PC-3 (cell line): Measurements from ENCODE around the gene KIF5A. TPM values are rescaled to one million over a fixed set of nuclear protein-coding genes. Genes with fewer than 3 reads are reported as not detected.
"Not testable (repeated sequence)": the region's sequence is repeated elsewhere in the genome, so short reads cannot be mapped to it uniquely, and the experiment has no call there.

Experiments
- ATAC-seq: fragments of 200-7000 bp; cut with Tn5 transposase; 2 replicates; pipeline ENCODE4 v1.9.1; 2020; ENCODE audit warnings: mild to moderate bottlenecking, moderate library complexity
- BruUV-seq: library from RNA; stranded (reverse); fragments of 400-500 nt; replicated peaks from 2 replicates; lab custom pipeline; 2021; lab: Mats Ljungman, UMichigan
- CTCF ChIA-PET: fragments of 300-600 bp; sonication (Branson Sonifier 250); formaldehyde crosslinking; loops from one replicate; lab custom pipeline; 2022; ENCODE audit warnings: antibody characterized with exemption; lab: Charles Lee
- POLR2A ChIA-PET: fragments of 300-600 bp; sonication (Branson Sonifier 250); formaldehyde crosslinking; loops from one replicate; lab custom pipeline; 2022; ENCODE audit warnings: antibody characterized with exemption; ENCODE audit not compliant: unreplicated experiment; lab: Charles Lee
- DNase-seq: peaks from one replicate; pipeline ENCODE4 v3.0.0-alpha.2; 2015
- H2AFZ ChIP-seq: fragments of 300-600 bp; sonication (generic); 2 replicates; pipeline ENCODE4 v1.6.0; 2016; ENCODE audit warnings: antibody characterized with exemption, low read length
- H3F3A ChIP-seq: fragments of 300-600 bp; sonication (generic); one replicate; pipeline ENCODE4 v1.6.0; 2017; ENCODE audit warnings: antibody characterized with exemption, low read length, control low read depth, mild to moderate bottlenecking; ENCODE audit not compliant: unreplicated experiment
- H3K27ac ChIP-seq: fragments of 300-600 bp; sonication (generic); 2 replicates; pipeline ENCODE4 v1.5.1; 2016; ENCODE audit warnings: mild to moderate bottlenecking, low read length
- H3K27me3 ChIP-seq: fragments of 300-600 bp; sonication (generic); 2 replicates; pipeline ENCODE4 v1.6.1; 2016; ENCODE audit warnings: low read length, mixed read lengths
- H3K36me3 ChIP-seq: fragments of 300-600 bp; sonication (generic); 2 replicates; pipeline ENCODE4 v1.6.1; 2016; ENCODE audit warnings: low read depth, mixed run types, low read length, mixed read lengths
- H3K4me1 ChIP-seq: fragments of 300-600 bp; sonication (generic); 2 replicates; pipeline ENCODE4 v1.5.1; 2016; ENCODE audit warnings: low read length; ENCODE audit not compliant: insufficient read depth
- H3K4me2 ChIP-seq: fragments of 300-600 bp; sonication (generic); 2 replicates; pipeline ENCODE4 v1.6.0; 2016; ENCODE audit warnings: low read length
- H3K4me3 ChIP-seq: fragments of 300-600 bp; sonication (generic); 2 replicates; pipeline ENCODE4 v1.5.1; 2016; ENCODE audit warnings: mild to moderate bottlenecking, low read length, mixed read lengths
- H3K79me2 ChIP-seq: fragments of 300-600 bp; sonication (generic); 2 replicates; pipeline ENCODE4 v1.6.1; 2017; ENCODE audit warnings: low read length, mixed read lengths
- H3K9ac ChIP-seq: fragments of 300-600 bp; sonication (generic); 2 replicates; pipeline ENCODE4 v1.6.0; 2016; ENCODE audit warnings: mild to moderate bottlenecking, low read length
- H3K9me2 ChIP-seq: fragments of 300-600 bp; sonication (generic); replicated peaks from 2 replicates; pipeline ENCODE4 v1.6.1; 2016; ENCODE audit warnings: mixed run types, low read length, mixed read lengths
- H3K9me3 ChIP-seq: fragments of 300-600 bp; sonication (generic); 2 replicates; pipeline ENCODE4 v1.6.1; 2016; ENCODE audit warnings: low read length, mixed read lengths
- H4K20me1 ChIP-seq: fragments of 300-600 bp; sonication (generic); 2 replicates; pipeline ENCODE4 v1.6.1; 2016; ENCODE audit warnings: low read length, mixed read lengths
- EZH2 ChIP-seq: fragments of 300-600 bp; sonication (generic); IDR thresholded peaks from one replicate; pipeline ENCODE4 v1.6.1; 2017; ENCODE audit warnings: antibody characterized with exemption, mild to moderate bottlenecking, low read length; ENCODE audit not compliant: unreplicated experiment
- EZH2phosphoT487 ChIP-seq: fragments of 300-600 bp; sonication (generic); IDR thresholded peaks from 2 replicates; pipeline ENCODE4 v1.6.1; 2018; ENCODE audit warnings: mild to moderate bottlenecking, antibody characterized with exemption, low read length, borderline replicate concordance
- intact Hi-C: fragments of 100-400 bp; cut with micrococcal nuclease; formaldehyde crosslinking; loops from 2 replicates; pipeline ENCODE4 v1.9.0; 2023
- total RNA-seq: library from RNA; depleted of rRNA; stranded (reverse); fragments of >200 nt; gene quantifications from 2 replicates; pipeline ENCODE4 v1.2.3, GENCODE V29; 2014
- TF ChIP-seq, protein P1 (sequence below): fragments of 300-600 bp; sonication (generic); conservative IDR thresholded peaks from 2 replicates; pipeline ENCODE4 v1.5.1; 2017; ENCODE audit warnings: antibody characterized with exemption, low read depth, mild to moderate bottlenecking, low read length

KIF5A gene
- total RNA-seq, 1 experiment from 2014 or later, result not detected

- H3F3A ChIP-seq, result no peaks in the 10 kb centered on the region
- H3K27ac ChIP-seq, result no peak overlapping the region
- H3K36me3 ChIP-seq, result peaks cover 57% of the 10 kb centered on the region
- no peak for DNase-seq
- no peak overlapping the region for H2AFZ ChIP-seq
- no peak overlapping the region for H3K4me2 ChIP-seq
- no peaks in the 10 kb centered on the region for H3K9me3 ChIP-seq
- H3K4me1 ChIP-seq, result peaks cover 24% of the 10 kb centered on the region
- no peak overlapping the region for H3K4me3 ChIP-seq
- ChIA-PET CTCF (no interaction called here), POLR2A (no interaction called here)
- no peaks in the 10 kb centered on the region for H3K27me3 ChIP-seq
- intact Hi-C loops, result no loop called here
- no peak overlapping the region for H3K9ac ChIP-seq
- no peak for TF ChIP-seq EZH2phosphoT487
- TF ChIP-seq, protein P1, sequence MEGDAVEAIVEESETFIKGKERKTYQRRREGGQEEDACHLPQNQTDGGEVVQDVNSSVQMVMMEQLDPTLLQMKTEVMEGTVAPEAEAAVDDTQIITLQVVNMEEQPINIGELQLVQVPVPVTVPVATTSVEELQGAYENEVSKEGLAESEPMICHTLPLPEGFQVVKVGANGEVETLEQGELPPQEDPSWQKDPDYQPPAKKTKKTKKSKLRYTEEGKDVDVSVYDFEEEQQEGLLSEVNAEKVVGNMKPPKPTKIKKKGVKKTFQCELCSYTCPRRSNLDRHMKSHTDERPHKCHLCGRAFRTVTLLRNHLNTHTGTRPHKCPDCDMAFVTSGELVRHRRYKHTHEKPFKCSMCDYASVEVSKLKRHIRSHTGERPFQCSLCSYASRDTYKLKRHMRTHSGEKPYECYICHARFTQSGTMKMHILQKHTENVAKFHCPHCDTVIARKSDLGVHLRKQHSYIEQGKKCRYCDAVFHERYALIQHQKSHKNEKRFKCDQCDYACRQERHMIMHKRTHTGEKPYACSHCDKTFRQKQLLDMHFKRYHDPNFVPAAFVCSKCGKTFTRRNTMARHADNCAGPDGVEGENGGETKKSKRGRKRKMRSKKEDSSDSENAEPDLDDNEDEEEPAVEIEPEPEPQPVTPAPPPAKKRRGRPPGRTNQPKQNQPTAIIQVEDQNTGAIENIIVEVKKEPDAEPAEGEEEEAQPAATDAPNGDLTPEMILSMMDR, result no peak
- no peak for TF ChIP-seq EZH2
- ATAC-seq, result no peak
- no peaks in the 10 kb centered on the region for H3K9me2 ChIP-seq
- H4K20me1 ChIP-seq, result peaks cover 28% of the 10 kb centered on the region
- peaks cover 36% of the 10 kb centered on the region for H3K79me2 ChIP-seq
- BruUV-seq, result no TSS peak
Measured at GRCh38 chr12:57516617-57517153, 33.2 kb upstream of the KIF5A start.

- H3K4me3 ChIP-seq, result no peak overlapping the region
- TF ChIP-seq EZH2 (no peak), EZH2phosphoT487 (no peak)
- TF ChIP-seq, protein P1, result no peak
- H3K9ac ChIP-seq, result no peak overlapping the region
- H3K9me3 ChIP-seq, result no peaks in the 10 kb centered on the region
- no peaks in the 10 kb centered on the region for H3K9me2 ChIP-seq
- CTCF ChIA-PET, result no interaction called here
- ATAC-seq (no peak), DNase-seq (peak; percentile 40)
- no TSS peak for BruUV-seq
- no peak overlapping the region for H2AFZ ChIP-seq
- POLR2A ChIA-PET, result interaction anchor here (0.6 kb wide), 1 partner anchor 15 kb away, joined by 5 read pairs; no protein-coding TSS in a partner anchor
- H3K79me2 ChIP-seq, result peaks cover 36% of the 10 kb centered on the region
- no peak overlapping the region for H3K4me2 ChIP-seq
- no peaks in the 10 kb centered on the region for H3F3A ChIP-seq
- H3K27me3 ChIP-seq, result no peaks in the 10 kb centered on the region
- H4K20me1 ChIP-seq, result peaks cover 28% of the 10 kb centered on the region
- H3K27ac ChIP-seq, result no peak overlapping the region
- intact Hi-C loops, result no loop called here
- peaks cover 29% of the 10 kb centered on the region for H3K4me1 ChIP-seq
- H3K36me3 ChIP-seq, result peaks cover 52% of the 10 kb centered on the region
Measured at GRCh38 chr12:57517187-57517586, 32.7 kb upstream of the KIF5A start.

- H3K9me2 ChIP-seq, H2AFZ ChIP-seq, H3K9ac ChIP-seq, CTCF ChIA-PET, H3K4me3 ChIP-seq, intact Hi-C loops, DNase-seq, H3K27ac ChIP-seq, H3K27me3 ChIP-seq, H3F3A ChIP-seq, H3K9me3 ChIP-seq, BruUV-seq, ATAC-seq: not testable (repeated sequence)
- Histone ChIP-seq H3K4me2 (peak overlapping the region; percentile 98; the same call in 1 of the 2 replicates), H3K79me2 (peaks cover 36% of the 10 kb centered on the region), H3K36me3 (peaks cover 47% of the 10 kb centered on the region), H4K20me1 (peaks cover 28% of the 10 kb centered on the region), H3K4me1 (peaks cover 30% of the 10 kb centered on the region)
- POLR2A ChIA-PET, result interaction anchor here (0.6 kb wide), 1 partner anchor 14 kb away, joined by 5 read pairs; no protein-coding TSS in a partner anchor
Measured at GRCh38 chr12:57517718-57518117, 32.1 kb upstream of the KIF5A start.
